GM23338 (cell line): ENCODE measurements around the gene FBXL17.

Experiments used
- CREB1 ChIP-seq: fragments of 250-450 bp; sonication (Bioruptor Pico); IDR thresholded peaks from 2 replicates; pipeline ENCODE4 v1.5.0; 2020; ENCODE audit warnings: low read depth, mild to moderate bottlenecking, moderate library complexity
- EZH2 ChIP-seq: fragments of 200-600 bp; sonication (generic); IDR thresholded peaks from one replicate; pipeline ENCODE4 v1.8.0; 2017; ENCODE audit warnings: antibody characterized with exemption, mild to moderate bottlenecking, low read depth; ENCODE audit not compliant: unreplicated experiment
- EZH2phosphoT487 ChIP-seq: fragments of 200-600 bp; sonication (generic); IDR thresholded peaks from one replicate; pipeline ENCODE4 v1.8.1; 2018; ENCODE audit warnings: antibody characterized with exemption; ENCODE audit not compliant: unreplicated experiment
- JUNB ChIP-seq: IDR thresholded peaks from one replicate; pipeline ENCODE4 v1.6.1; 2016; ENCODE audit warnings: antibody characterized with exemption; ENCODE audit not compliant: unreplicated experiment
- NANOG ChIP-seq: IDR thresholded peaks from 2 replicates; pipeline ENCODE4 v1.6.1; 2016; ENCODE audit warnings: antibody characterized with exemption, borderline replicate concordance
- POLR2AphosphoS5 ChIP-seq: IDR thresholded peaks from 2 replicates; pipeline ENCODE4 v1.6.1; 2016; ENCODE audit warnings: antibody characterized with exemption, low read depth
- STAT1 ChIP-seq: IDR thresholded peaks from one replicate; pipeline ENCODE4 v1.6.1; 2016; ENCODE audit warnings: antibody characterized with exemption; ENCODE audit not compliant: unreplicated experiment
- ZNF114 ChIP-seq: fragments of 250-450 bp; sonication (Bioruptor Pico); IDR thresholded peaks from 2 replicates; pipeline ENCODE4 v1.5.0; 2020; ENCODE audit warnings: mild to moderate bottlenecking, moderate library complexity
- ZNF331 ChIP-seq: fragments of 250-450 bp; sonication (Bioruptor Pico); IDR thresholded peaks from 2 replicates; pipeline ENCODE4 v1.5.0; 2020; ENCODE audit warnings: low read depth, mild to moderate bottlenecking, moderate library complexity
- TF ChIP-seq, protein P1 (sequence below), 2 experiments: fragments of 200-600 bp in 1 of 2; sonication (generic) in 1 of 2; conservative IDR thresholded peaks; 2 replicates each; pipeline versions ENCODE4 v1.5.1 to v1.6.1; 2016 to 2017; ENCODE audit warnings: antibody characterized with exemption in 2 of 2, low read depth in 2 of 2, mild to moderate bottlenecking in 2 of 2, moderate library complexity in 1 of 2
- TF ChIP-seq, protein P2 (sequence below): IDR thresholded peaks from one replicate; pipeline ENCODE4 v1.6.1; 2018; ENCODE audit warnings: antibody characterized with exemption; ENCODE audit not compliant: unreplicated experiment
- TF ChIP-seq, protein P3 (sequence below): fragments of 250-450 bp; sonication (Bioruptor Pico); IDR thresholded peaks from 2 replicates; pipeline ENCODE4 v1.5.0; 2020; ENCODE audit warnings: mild to moderate bottlenecking, moderate library complexity
- TF ChIP-seq, protein P4 (sequence below): IDR thresholded peaks from 2 replicates; pipeline ENCODE4 v1.6.1; 2016; ENCODE audit warnings: antibody characterized with exemption

DNA sequence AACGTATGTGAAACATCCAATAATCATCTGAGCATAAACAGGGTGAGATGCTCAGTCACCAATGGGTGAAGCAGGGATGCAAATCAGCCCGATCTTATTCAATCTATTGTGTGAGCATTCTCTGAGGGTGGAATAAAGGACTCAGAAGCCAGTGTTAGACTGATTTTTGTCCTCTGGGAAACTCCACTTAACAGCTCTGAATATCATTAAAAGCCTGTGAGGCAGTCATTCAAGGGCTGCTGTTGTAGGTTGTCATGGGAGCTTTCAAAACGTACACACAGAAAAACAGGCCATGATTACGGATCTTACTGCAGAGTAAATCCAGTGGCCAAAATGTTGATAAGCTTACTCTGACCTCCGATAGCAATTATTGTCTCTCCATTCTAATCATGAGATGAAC, 444.7 kb downstream of the FBXL17 start:
- TF ChIP-seq POLR2AphosphoS5: no peak
- TF ChIP-seq, protein P1, sequence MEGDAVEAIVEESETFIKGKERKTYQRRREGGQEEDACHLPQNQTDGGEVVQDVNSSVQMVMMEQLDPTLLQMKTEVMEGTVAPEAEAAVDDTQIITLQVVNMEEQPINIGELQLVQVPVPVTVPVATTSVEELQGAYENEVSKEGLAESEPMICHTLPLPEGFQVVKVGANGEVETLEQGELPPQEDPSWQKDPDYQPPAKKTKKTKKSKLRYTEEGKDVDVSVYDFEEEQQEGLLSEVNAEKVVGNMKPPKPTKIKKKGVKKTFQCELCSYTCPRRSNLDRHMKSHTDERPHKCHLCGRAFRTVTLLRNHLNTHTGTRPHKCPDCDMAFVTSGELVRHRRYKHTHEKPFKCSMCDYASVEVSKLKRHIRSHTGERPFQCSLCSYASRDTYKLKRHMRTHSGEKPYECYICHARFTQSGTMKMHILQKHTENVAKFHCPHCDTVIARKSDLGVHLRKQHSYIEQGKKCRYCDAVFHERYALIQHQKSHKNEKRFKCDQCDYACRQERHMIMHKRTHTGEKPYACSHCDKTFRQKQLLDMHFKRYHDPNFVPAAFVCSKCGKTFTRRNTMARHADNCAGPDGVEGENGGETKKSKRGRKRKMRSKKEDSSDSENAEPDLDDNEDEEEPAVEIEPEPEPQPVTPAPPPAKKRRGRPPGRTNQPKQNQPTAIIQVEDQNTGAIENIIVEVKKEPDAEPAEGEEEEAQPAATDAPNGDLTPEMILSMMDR (conservative IDR thresholded peaks at IDR 0.05; ENCODE audit: low read depth in 2 of 2): no peak
- no peak for TF ChIP-seq EZH2phosphoT487
- TF ChIP-seq, protein P2, sequence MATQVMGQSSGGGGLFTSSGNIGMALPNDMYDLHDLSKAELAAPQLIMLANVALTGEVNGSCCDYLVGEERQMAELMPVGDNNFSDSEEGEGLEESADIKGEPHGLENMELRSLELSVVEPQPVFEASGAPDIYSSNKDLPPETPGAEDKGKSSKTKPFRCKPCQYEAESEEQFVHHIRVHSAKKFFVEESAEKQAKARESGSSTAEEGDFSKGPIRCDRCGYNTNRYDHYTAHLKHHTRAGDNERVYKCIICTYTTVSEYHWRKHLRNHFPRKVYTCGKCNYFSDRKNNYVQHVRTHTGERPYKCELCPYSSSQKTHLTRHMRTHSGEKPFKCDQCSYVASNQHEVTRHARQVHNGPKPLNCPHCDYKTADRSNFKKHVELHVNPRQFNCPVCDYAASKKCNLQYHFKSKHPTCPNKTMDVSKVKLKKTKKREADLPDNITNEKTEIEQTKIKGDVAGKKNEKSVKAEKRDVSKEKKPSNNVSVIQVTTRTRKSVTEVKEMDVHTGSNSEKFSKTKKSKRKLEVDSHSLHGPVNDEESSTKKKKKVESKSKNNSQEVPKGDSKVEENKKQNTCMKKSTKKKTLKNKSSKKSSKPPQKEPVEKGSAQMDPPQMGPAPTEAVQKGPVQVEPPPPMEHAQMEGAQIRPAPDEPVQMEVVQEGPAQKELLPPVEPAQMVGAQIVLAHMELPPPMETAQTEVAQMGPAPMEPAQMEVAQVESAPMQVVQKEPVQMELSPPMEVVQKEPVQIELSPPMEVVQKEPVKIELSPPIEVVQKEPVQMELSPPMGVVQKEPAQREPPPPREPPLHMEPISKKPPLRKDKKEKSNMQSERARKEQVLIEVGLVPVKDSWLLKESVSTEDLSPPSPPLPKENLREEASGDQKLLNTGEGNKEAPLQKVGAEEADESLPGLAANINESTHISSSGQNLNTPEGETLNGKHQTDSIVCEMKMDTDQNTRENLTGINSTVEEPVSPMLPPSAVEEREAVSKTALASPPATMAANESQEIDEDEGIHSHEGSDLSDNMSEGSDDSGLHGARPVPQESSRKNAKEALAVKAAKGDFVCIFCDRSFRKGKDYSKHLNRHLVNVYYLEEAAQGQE: no peak
- TF ChIP-seq CREB1 (CRISPR knock-in tag): no peak
- no peak for TF ChIP-seq EZH2
- no peak for TF ChIP-seq NANOG
- TF ChIP-seq, protein P3, sequence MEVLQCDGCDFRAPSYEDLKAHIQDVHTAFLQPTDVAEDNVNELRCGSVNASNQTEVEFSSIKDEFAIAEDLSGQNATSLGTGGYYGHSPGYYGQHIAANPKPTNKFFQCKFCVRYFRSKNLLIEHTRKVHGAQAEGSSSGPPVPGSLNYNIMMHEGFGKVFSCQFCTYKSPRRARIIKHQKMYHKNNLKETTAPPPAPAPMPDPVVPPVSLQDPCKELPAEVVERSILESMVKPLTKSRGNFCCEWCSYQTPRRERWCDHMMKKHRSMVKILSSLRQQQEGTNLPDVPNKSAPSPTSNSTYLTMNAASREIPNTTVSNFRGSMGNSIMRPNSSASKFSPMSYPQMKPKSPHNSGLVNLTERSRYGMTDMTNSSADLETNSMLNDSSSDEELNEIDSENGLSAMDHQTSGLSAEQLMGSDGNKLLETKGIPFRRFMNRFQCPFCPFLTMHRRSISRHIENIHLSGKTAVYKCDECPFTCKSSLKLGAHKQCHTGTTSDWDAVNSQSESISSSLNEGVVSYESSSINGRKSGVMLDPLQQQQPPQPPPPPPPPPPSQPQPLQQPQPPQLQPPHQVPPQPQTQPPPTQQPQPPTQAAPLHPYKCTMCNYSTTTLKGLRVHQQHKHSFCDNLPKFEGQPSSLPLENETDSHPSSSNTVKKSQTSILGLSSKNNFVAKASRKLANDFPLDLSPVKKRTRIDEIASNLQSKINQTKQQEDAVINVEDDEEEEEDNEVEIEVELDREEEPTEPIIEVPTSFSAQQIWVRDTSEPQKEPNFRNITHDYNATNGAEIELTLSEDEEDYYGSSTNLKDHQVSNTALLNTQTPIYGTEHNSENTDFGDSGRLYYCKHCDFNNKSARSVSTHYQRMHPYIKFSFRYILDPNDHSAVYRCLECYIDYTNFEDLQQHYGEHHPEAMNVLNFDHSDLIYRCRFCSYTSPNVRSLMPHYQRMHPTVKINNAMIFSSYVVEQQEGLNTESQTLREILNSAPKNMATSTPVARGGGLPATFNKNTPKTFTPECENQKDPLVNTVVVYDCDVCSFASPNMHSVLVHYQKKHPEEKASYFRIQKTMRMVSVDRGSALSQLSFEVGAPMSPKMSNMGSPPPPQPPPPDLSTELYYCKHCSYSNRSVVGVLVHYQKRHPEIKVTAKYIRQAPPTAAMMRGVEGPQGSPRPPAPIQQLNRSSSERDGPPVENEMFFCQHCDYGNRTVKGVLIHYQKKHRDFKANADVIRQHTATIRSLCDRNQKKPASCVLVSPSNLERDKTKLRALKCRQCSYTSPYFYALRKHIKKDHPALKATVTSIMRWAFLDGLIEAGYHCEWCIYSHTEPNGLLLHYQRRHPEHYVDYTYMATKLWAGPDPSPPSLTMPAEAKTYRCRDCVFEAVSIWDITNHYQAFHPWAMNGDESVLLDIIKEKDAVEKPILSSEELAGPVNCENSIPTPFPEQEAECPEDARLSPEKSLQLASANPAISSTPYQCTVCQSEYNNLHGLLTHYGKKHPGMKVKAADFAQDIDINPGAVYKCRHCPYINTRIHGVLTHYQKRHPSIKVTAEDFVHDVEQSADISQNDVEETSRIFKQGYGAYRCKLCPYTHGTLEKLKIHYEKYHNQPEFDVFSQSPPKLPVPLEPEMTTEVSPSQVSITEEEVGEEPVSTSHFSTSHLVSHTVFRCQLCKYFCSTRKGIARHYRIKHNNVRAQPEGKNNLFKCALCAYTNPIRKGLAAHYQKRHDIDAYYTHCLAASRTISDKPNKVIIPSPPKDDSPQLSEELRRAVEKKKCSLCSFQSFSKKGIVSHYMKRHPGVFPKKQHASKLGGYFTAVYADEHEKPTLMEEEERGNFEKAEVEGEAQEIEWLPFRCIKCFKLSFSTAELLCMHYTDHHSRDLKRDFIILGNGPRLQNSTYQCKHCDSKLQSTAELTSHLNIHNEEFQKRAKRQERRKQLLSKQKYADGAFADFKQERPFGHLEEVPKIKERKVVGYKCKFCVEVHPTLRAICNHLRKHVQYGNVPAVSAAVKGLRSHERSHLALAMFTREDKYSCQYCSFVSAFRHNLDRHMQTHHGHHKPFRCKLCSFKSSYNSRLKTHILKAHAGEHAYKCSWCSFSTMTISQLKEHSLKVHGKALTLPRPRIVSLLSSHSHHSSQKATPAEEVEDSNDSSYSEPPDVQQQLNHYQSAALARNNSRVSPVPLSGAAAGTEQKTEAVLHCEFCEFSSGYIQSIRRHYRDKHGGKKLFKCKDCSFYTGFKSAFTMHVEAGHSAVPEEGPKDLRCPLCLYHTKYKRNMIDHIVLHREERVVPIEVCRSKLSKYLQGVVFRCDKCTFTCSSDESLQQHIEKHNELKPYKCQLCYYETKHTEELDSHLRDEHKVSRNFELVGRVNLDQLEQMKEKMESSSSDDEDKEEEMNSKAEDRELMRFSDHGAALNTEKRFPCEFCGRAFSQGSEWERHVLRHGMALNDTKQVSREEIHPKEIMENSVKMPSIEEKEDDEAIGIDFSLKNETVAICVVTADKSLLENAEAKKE (CRISPR knock-in tag): no peak
- TF ChIP-seq, protein P4, sequence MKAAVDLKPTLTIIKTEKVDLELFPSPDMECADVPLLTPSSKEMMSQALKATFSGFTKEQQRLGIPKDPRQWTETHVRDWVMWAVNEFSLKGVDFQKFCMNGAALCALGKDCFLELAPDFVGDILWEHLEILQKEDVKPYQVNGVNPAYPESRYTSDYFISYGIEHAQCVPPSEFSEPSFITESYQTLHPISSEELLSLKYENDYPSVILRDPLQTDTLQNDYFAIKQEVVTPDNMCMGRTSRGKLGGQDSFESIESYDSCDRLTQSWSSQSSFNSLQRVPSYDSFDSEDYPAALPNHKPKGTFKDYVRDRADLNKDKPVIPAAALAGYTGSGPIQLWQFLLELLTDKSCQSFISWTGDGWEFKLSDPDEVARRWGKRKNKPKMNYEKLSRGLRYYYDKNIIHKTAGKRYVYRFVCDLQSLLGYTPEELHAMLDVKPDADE: no peak
- TF ChIP-seq ZNF114 (CRISPR knock-in tag): no peak
- TF ChIP-seq ZNF331: no peak
- TF ChIP-seq STAT1: no peak
- TF ChIP-seq JUNB: no peak
